8988T (cell line): ENCODE results near the gene AP1B1.

Experiments
- DNase-seq: peaks from one replicate; pipeline ENCODE4 v3.0.0; 2011

Gene AP1B1

DNA sequence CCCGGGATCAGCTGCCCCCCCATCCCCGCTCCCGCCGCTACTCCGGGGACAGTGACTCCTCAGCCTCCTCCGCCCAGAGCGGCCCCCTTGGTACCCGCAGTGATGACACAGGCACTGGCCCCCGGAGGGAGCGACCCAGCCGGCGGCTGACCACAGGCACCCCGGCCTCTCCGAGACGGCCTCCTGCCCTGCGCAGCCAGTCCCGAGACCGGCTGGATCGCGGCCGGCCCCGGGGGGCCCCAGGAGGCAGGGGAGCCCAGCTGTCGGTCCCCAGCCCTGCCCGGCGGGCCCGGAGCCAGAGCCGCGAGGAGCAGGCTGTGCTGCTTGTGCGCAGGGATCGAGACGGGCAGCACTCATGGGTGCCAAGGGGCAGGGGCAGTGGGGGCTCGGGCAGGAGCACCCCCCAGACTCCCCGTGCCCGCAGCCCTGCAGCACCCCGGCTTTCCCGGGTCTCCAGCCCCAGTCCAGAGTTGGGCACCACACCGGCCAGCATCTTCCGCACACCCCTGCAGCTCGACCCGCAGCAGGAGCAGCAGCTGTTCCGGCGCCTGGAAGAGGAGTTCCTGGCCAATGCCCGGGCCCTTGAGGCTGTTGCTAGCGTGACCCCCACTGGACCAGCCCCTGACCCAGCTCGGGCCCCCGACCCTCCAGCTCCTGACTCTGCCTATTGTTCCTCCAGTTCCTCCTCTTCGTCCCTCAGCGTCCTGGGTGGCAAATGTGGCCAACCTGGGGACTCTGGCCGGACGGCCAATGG lies 76.7 kb downstream of the AP1B1 start:
- peak; percentile 29 for DNase-seq

DNA sequence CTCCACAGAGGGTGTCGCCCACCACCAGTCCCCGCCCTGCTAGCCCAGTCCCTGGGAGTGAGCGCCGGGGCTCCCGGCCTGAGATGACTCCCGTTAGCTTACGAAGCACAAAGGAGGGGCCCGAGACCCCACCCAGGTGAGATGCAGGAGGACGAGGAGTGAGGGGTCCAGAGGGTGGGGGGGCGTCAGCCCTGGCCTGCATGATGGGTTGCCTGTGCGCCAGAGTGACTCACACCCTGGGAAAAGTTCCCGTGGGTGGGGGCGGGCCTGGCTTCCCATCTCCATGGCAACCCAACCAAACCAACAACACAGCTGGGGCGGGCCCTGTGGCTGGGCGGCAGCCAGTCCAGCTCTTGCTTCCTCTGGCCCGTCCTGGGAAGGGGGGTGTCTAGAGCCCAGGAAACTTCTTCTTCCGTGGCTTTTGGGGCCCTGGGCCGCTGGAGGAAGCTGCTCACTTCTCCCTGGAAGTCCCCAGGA lies 77.5 kb downstream of the AP1B1 start:
- peak; percentile 93 for DNase-seq

GRCh38 chr22:29310065-29310862 lies 78.1 kb downstream of the AP1B1 start:
- no peak for DNase-seq

DNA sequence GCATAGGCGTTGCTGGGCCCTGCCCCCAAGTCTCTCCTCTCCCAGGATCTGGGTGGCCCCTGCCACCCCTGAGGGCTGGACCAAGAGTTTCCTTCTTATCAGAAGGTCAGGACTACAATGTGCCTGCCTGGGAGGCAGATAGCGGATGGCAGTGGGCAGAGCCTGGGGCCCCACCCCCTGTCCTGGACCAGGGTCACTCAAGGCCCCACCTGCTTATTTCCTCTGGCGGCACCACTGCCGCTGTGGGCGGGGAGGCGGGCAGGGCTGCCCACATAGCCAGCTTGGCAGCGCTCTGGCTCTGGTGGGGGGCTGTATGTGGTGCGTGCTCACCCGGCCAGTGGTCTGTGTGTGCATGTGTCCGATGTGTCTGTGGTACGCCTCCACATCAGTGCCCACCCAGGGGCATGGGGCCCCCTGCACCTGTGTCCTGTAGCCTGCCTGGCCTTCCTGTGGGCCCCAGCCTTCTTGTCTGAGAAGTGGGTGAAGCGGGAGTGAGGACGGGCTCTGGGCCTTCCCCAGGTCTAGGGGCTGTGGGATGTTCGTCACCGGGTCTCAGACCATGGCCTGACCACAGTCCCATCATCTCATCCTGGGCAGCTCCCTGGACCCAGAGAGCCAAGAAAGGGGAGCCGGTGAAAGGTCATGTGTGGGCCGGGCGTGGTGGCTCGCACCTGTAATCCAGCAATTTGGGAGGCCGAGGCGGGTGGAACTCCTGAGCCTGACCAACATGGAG lies 78.9 kb downstream of the AP1B1 start:
- peak; percentile 23 for DNase-seq

GRCh38 chr22:29308791-29309262 lies 79.5 kb downstream of the AP1B1 start:
- no peak for DNase-seq

DNA sequence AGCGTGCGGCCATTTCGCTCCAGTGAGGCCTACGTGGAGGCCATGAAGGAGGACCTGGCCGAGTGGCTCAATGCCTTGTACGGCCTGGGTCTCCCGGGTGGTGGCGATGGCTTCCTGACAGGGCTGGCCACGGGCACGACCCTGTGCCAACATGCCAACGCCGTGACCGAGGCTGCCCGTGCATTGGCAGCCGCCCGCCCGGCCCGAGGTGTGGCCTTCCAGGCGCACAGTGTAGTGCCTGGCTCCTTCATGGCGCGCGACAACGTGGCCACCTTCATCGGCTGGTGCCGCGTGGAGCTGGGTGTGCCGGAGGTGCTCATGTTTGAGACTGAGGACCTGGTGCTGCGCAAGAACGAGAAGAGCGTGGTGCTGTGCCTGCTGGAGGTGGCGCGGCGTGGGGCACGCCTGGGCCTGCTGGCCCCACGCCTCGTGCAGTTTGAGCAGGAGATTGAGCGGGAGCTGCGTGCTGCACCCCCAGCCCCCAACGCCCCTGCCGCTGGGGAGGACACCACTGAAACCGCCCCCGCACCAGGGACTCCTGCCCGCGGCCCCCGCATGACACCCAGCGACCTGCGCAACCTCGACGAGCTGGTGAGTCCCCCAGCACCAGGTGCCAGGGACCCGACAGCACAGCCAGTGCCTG lies 80.1 kb downstream of the AP1B1 start:
- peak; percentile 9 for DNase-seq

- DNase-seq = no peak
Observed at GRCh38 chr22:29307596-29308147, 80.7 kb downstream of the AP1B1 start.

- no peak for DNase-seq
Observed at GRCh38 chr22:29306835-29307595, 81.4 kb downstream of the AP1B1 start.

GRCh38 chr22:29306175-29306834 lies 82.1 kb downstream of the AP1B1 start, which contains the start of gene GAS2L1:
GAS2L1 (plus strand) TSS chr22:29306650; CDS start chr22:29308106, 1,456 bp downstream.
- peak; percentile 94 for DNase-seq

DNA sequence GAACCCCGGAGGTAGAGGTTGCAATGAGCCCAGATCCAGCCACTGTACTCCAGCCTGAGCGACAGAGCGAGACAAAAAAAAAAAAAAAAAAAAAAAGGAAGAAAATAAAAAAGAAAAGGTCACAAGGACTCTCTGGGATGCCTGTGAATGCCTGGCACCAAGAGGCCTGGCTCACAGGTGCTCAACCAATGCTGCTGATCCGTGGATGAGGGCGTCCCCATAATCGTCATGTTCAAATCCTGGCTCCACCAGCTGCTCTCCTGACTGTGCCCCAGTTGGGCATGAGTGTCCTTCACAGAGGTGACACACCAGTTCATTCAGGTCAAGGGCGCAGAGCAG lies 82.6 kb downstream of the AP1B1 start:
- no peak for DNase-seq

GRCh38 chr22:29302681-29303465 lies 85.5 kb downstream of the AP1B1 start:
- DNase-seq = no peak

DNA sequence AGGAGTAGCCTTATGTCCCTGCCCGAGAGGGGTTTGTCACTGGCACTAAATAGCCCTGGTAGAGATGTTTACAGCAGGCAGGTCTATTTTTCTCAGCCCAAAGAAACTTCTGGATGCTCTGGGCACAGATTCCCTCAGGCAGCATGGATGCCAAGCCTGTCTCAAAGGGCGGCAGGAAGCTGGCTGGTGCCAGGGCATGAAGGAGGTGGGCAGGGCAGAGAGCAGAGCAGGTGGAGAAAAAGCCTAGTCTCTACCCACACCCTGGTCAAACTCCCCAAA lies 86.0 kb downstream of the AP1B1 start:
- DNase-seq = no peak

- DNase-seq = no peak
Observed at GRCh38 chr22:29301716-29302401, 86.5 kb downstream of the AP1B1 start.

- no peak for DNase-seq
Observed at GRCh38 chr22:29300807-29301601, 87.4 kb downstream of the AP1B1 start.

DNA sequence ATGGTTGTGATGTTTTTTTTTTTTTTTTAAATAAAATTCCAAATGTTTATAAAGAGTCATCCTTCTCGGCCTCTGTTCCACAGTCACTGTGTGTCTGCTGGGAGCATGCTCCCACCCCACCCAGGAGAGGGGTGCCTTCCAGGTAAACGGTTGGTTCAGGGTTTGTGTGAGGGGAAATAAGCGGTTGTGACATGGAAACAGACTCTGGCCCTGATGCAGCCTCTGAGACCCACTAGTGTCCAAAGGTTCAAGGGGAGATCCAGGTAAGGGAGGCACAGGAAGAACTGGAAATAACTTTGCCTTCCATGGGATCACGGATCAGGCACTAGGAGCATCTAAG lies 87.9 kb downstream of the AP1B1 start:
- no peak for DNase-seq

DNA sequence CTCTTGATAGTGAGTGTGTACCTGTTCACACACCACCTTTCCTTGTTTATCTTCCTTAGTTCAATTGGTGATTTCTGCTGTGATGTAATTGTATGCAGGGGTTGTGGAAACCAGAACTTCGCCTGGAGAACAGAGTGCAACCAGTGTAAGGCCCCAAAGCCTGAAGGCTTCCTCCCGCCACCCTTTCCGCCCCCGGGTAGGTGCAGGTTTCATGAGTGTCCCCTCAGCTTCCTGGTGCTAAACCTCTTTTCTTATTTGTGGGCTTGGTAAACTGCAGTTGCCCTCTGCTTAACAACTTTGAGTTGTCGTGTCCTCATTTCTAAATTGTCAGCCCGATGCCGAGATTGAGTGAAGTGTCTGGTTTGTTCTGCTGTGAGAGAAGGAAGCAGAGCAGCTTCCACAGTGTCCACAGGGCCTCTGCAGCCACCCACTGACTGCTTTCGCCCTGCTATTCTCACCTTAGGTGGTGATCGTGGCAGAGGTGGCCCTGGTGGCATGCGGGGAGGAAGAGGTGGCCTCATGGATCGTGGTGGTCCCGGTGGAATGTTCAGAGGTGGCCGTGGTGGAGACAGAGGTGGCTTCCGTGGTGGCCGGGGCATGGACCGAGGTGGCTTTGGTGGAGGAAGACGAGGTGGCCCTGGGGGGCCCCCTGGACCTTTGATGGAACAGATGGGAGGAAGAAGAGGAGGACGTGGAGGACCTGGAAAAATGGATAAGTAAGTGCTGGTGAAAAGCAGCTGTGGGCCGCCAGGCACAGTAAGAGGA lies 89.1 kb downstream of the AP1B1 start:
- no peak for DNase-seq

DNA sequence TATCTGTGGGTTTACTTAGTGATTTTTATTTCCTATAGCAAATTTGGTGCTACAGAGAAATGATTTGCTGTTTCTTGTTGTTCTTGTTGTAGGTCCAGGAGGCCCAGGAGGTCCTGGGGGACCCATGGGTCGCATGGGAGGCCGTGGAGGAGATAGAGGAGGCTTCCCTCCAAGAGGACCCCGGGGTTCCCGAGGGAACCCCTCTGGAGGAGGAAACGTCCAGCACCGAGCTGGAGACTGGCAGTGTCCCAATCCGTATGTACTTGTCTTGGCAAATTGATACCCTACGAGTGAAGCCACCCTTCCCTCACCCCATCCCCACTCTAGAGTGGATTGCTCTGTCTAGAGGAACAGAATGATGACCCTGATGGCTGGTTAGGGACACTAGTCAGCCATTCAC lies 89.7 kb downstream of the AP1B1 start:
- DNase-seq = no peak

DNA sequence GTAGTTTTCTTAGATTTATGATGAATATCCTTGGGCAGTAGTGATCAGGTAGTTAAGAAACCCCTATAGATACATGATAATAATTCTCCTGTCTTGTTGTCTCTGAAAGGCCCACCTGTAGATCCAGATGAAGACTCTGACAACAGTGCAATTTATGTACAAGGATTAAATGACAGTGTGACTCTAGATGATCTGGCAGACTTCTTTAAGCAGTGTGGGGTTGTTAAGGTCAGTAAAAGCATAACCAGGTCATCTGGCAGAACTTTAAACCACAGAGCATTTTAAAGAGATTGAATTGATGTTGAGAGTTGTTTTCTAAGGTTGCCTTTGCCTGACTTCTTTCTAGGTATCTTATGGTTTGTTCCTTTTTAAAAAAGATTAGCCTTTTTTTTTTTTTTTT lies 96.0 kb downstream of the AP1B1 start:
- DNase-seq = no peak
